ENCODE data around the gene GLI3.

Gene GLI3

GRCh38 chr7:42035210-42035609, 201.8 kb downstream of the GLI3 start:
- TF ChIP-seq, protein P1, sequence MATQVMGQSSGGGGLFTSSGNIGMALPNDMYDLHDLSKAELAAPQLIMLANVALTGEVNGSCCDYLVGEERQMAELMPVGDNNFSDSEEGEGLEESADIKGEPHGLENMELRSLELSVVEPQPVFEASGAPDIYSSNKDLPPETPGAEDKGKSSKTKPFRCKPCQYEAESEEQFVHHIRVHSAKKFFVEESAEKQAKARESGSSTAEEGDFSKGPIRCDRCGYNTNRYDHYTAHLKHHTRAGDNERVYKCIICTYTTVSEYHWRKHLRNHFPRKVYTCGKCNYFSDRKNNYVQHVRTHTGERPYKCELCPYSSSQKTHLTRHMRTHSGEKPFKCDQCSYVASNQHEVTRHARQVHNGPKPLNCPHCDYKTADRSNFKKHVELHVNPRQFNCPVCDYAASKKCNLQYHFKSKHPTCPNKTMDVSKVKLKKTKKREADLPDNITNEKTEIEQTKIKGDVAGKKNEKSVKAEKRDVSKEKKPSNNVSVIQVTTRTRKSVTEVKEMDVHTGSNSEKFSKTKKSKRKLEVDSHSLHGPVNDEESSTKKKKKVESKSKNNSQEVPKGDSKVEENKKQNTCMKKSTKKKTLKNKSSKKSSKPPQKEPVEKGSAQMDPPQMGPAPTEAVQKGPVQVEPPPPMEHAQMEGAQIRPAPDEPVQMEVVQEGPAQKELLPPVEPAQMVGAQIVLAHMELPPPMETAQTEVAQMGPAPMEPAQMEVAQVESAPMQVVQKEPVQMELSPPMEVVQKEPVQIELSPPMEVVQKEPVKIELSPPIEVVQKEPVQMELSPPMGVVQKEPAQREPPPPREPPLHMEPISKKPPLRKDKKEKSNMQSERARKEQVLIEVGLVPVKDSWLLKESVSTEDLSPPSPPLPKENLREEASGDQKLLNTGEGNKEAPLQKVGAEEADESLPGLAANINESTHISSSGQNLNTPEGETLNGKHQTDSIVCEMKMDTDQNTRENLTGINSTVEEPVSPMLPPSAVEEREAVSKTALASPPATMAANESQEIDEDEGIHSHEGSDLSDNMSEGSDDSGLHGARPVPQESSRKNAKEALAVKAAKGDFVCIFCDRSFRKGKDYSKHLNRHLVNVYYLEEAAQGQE (IDR thresholded peaks at IDR 0.05; ENCODE audit: insufficient read depth in 1 of 2, low read depth in 2 of 2, low read length in 2 of 2): no peak
- TF ChIP-seq SIN3A (IDR thresholded peaks at IDR 0.05; ENCODE audit: borderline replicate concordance, insufficient read depth, low read length): no peak
- no peak for TF ChIP-seq TAF1 (IDR thresholded peaks at IDR 0.05; ENCODE audit: borderline replicate concordance, insufficient read depth, low read length)
- TF ChIP-seq POLR2AphosphoS5 (IDR thresholded peaks at IDR 0.05; ENCODE audit: low read depth, low read length): no peak
- no peak for TF ChIP-seq FOXP2 (optimal IDR thresholded peaks at IDR 0.05; ENCODE audit: borderline replicate concordance, extremely low read depth, extremely low read length, insufficient read depth)

GRCh38 chr7:42033480-42033879, 203.5 kb downstream of the GLI3 start:
- TF ChIP-seq FOXP2 (optimal IDR thresholded peaks at IDR 0.05; ENCODE audit: borderline replicate concordance, extremely low read depth, extremely low read length, insufficient read depth) (no peak), SIN3A (IDR thresholded peaks at IDR 0.05; ENCODE audit: borderline replicate concordance, insufficient read depth, low read length) (no peak), POLR2AphosphoS5 (IDR thresholded peaks at IDR 0.05; ENCODE audit: low read depth, low read length) (no peak), TAF1 (IDR thresholded peaks at IDR 0.05; ENCODE audit: borderline replicate concordance, insufficient read depth, low read length) (no peak)
- TF ChIP-seq, protein P1 (IDR thresholded peaks at IDR 0.05; ENCODE audit: insufficient read depth in 1 of 2, low read depth in 2 of 2, low read length in 2 of 2): no peak

GRCh38 chr7:42029405-42029804, 207.6 kb downstream of the GLI3 start:
- no peak for TF ChIP-seq FOXP2 (optimal IDR thresholded peaks at IDR 0.05; ENCODE audit: borderline replicate concordance, extremely low read depth, extremely low read length, insufficient read depth)

DNA sequence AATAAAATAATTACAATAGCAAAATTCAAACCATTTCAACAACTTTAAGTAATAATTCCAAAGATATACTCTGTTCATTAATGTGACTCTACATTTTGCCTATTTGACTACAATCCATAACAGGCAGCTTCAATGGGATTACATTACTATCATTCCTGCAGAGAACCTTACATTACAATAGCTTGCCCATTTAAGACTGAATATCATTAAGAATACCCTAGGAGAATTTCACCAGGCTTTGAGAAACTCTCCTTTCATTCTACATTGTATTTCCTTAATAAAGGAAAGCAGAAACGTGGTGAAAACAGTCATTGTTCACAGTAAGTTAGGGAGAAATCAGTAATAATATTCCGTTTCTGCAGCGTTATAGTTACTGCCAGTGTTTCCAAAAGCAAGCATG, 209.5 kb downstream of the GLI3 start:
- TF ChIP-seq POLR2AphosphoS5 (IDR thresholded peaks at IDR 0.05; ENCODE audit: low read depth, low read length): no peak
- TF ChIP-seq SIN3A (IDR thresholded peaks at IDR 0.05; ENCODE audit: borderline replicate concordance, insufficient read depth, low read length): no peak
- TF ChIP-seq, protein P1 (IDR thresholded peaks at IDR 0.05; ENCODE audit: insufficient read depth in 1 of 2, low read depth in 2 of 2, low read length in 2 of 2): no peak
- no peak for TF ChIP-seq FOXP2 (optimal IDR thresholded peaks at IDR 0.05; ENCODE audit: borderline replicate concordance, extremely low read depth, extremely low read length, insufficient read depth)
- no peak for TF ChIP-seq TAF1 (IDR thresholded peaks at IDR 0.05; ENCODE audit: borderline replicate concordance, insufficient read depth, low read length)

DNA sequence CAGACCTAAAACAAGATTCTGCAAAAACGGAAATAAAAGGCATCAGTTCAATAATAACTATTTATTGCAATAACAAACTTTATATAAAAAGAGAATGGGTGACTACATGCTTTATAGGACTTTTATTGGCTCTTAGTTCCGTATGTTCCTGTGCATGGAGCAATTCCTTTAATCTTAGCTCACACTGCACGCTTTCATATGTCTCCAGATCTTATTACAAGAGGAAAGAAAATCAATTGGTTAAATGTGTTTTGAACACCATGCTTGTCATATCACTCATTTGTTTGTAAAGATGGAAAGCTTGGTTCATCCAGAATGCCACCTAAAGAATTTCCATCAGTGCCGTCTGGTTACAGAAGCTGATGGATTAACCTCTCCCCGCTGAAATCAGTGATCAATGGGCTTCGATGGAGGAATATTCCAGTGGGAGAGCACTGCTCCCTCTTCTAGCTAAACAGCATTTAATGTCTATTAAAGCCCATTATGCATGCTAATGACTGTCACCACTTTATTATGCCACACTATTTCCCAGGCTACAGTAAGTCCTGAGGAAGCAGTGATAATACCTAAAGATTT, 210.3 kb downstream of the GLI3 start:
- TF ChIP-seq FOXP2 (optimal IDR thresholded peaks at IDR 0.05; ENCODE audit: borderline replicate concordance, extremely low read depth, extremely low read length, insufficient read depth) (no peak), POLR2AphosphoS5 (IDR thresholded peaks at IDR 0.05; ENCODE audit: low read depth, low read length) (no peak), TAF1 (IDR thresholded peaks at IDR 0.05; ENCODE audit: borderline replicate concordance, insufficient read depth, low read length) (no peak), SIN3A (IDR thresholded peaks at IDR 0.05; ENCODE audit: borderline replicate concordance, insufficient read depth, low read length) (no peak)
- TF ChIP-seq, protein P1 (IDR thresholded peaks at IDR 0.05; ENCODE audit: insufficient read depth in 1 of 2, low read depth in 2 of 2, low read length in 2 of 2): no peak
